K562 (cell line): ENCODE data around the gene MPG. TPM values are rescaled to one million over a fixed set of nuclear protein-coding genes. Genes with fewer than 3 reads are reported as not detected.

Experiments used
- C11orf30 ChIP-seq: fragments of 450-650 bp; IDR thresholded peaks from 2 replicates; pipeline ENCODE4 v1.6.1; 2016; ENCODE audit warnings: low read depth, mild to moderate bottlenecking
- CHD4 ChIP-seq: fragments of 200-600 bp; sonication (generic); IDR thresholded peaks from 3 replicates; pipeline ENCODE4 v1.6.1; 2012; ENCODE audit warnings: low read depth, mild to moderate bottlenecking, mixed read lengths, low read length, inconsistent platforms; ENCODE audit not compliant: insufficient read depth, insufficient replicate concordance, poor library complexity, severe bottlenecking
- HMGN3 ChIP-seq: IDR thresholded peaks from 2 replicates; pipeline ENCODE4 v1.6.1; 2011; ENCODE audit warnings: borderline replicate concordance, low read depth, mild to moderate bottlenecking, mixed read lengths, low read length; ENCODE audit not compliant: insufficient read length; ENCODE audit errors: extremely low read depth
- KAT7 ChIP-seq: sonication (generic); formaldehyde crosslinking; IDR thresholded peaks from 2 replicates; pipeline ENCODE4 v1.8.0; 2022; ENCODE audit warnings: missing genetic modification reagents, mild to moderate bottlenecking, borderline replicate concordance
- MAZ ChIP-seq, 2 experiments: fragments of 450-650 bp in 1 of 2; sonication (generic) in 1 of 2; formaldehyde crosslinking; IDR thresholded peaks in 1 of 2; conservative IDR thresholded peaks in 1 of 2; 2 replicates each; pipeline versions ENCODE4 v1.4.0 to v1.5.0; 2020; ENCODE audit warnings: mild to moderate bottlenecking in 1 of 2, missing genetic modification reagents in 1 of 2
- MCM3 ChIP-seq: fragments of 450-650 bp; IDR thresholded peaks from 2 replicates; pipeline ENCODE4 v1.6.1; 2016
- RCOR1 ChIP-seq, 2 experiments: IDR thresholded peaks; 2 replicates each; pipeline ENCODE4 v1.6.1; 2012; ENCODE audit warnings: low read depth in 2 of 2, low read length in 2 of 2, borderline replicate concordance in 1 of 2, improper control_type of control experiment in 1 of 2
- SIN3A ChIP-seq, 2 experiments: fragments of 150-350 bp in 1 of 2; IDR thresholded peaks; 2 replicates each; pipeline ENCODE4 v1.6.1; 2011 to 2016; ENCODE audit warnings: borderline replicate concordance in 2 of 2, low read depth in 2 of 2, low read length in 2 of 2, mild to moderate bottlenecking in 2 of 2, moderate library complexity in 2 of 2; ENCODE audit not compliant: control insufficient read depth in 1 of 2
- ZBTB7A ChIP-seq: IDR thresholded peaks from 2 replicates; pipeline ENCODE4 v1.6.1; 2011; ENCODE audit warnings: low read depth, mild to moderate bottlenecking, low read length, moderate library complexity, borderline replicate concordance; ENCODE audit not compliant: control insufficient read depth
- ZFX ChIP-seq: sonication (generic); formaldehyde crosslinking; IDR thresholded peaks from 2 replicates; pipeline ENCODE4 v1.8.0; 2022; ENCODE audit warnings: mild to moderate bottlenecking, missing genetic modification reagents, moderate library complexity
- ZNF445 ChIP-seq: fragments of 250-450 bp; sonication (Bioruptor Pico); IDR thresholded peaks from 2 replicates; pipeline ENCODE4 v1.4.0; 2020; ENCODE audit warnings: low read depth, mild to moderate bottlenecking, moderate library complexity
- ZNF592 ChIP-seq: fragments of 450-650 bp; IDR thresholded peaks from 2 replicates; pipeline ENCODE4 v1.6.1; 2017; ENCODE audit warnings: antibody characterized with exemption, mild to moderate bottlenecking
- polyA plus RNA-seq, 8 experiments: library from polyadenylated mRNA; depleted of rRNA in 4 of 8; stranded (reverse) in 5 of 8; unstranded in 3 of 8; fragments of >200 nt; fragmentation: Nextera tagmentation in 2 of 8; fragmentation: Illumina TruSeq in 1 of 8; extraction: Ambion mirVana in 2 of 8; extraction: Trizol in 1 of 8; gene quantifications; 2 replicates each; pipeline versions ENCODE4 v1.2.1 to v1.2.3, GENCODE V29; 2011 to 2014; ENCODE audit warnings: inconsistent platforms in 1 of 8, missing spikeins in 1 of 8
- total RNA-seq, 7 experiments: library from RNA; depleted of rRNA in 6 of 7; stranded (reverse); fragments of >200 nt in 6 of 7; fragmentation: Illumina TruSeq in 2 of 7; extraction: Trizol in 2 of 7; gene quantifications; 2 replicates each; pipeline versions ENCODE4 v1.2.1 to v1.2.3, GENCODE V29; 2011 to 2021; ENCODE audit warnings: low replicate concordance in 1 of 7
- TF ChIP-seq, protein P1 (sequence below): sonication (generic); formaldehyde crosslinking; IDR thresholded peaks from 2 replicates; pipeline ENCODE4 v1.8.0; 2022; ENCODE audit warnings: mild to moderate bottlenecking, missing genetic modification reagents

MPG gene
- total and polyA plus RNA-seq, 9 of the 15 experiments (the other 6 are each of a cell fraction or from before 2014, with no cell fraction given), result 0.42 to 226 (median 36.2) TPM

DNA sequence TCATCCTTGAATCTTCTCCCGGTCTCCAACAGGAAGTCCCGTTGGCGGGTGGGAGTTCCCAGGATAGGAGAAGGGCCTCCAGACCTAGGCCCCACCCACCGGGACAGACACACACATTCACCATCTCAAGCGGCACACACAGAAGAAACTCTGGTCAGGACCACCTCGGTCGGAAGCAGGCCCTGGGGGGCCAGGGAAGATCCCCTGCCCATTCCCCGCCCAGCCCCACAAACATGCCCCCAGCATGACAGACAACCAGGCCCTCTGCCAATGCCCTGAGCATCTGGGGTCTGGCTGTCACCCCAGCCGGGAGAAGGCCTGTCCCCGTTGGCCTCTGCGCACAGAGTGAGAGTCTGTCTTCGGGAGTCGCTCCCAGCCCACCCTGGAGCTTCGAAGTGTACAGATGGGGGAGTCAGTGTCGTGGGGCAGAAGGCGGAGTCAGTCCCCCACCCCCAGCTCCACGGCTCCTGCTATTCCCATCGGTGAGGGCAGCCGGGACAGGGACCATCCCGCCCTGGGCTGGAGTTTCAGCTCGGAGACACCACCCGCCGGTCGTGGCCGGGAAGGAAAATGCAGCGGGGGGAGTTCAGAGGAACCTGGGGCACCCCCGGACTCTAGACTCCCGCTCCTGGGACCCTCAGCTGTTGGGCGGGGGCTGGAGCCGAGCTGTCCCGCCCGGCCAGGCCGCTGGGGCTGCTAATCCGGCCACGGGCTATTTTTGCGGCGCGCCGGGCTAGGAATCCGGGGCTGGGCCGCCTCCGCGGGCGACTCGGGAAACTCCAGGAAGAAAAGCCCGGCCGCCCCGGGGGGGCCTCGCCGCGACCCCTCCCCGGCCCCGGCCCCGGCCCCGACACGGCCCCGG lies 6.3 kb upstream of the MPG start (continued):
- TF ChIP-seq HMGN3 (peak; percentile 34), C11orf30 (no peak), SIN3A (IDR thresholded peaks at IDR 0.05; ENCODE audit: borderline replicate concordance in 2 of 2, control insufficient read depth in 1 of 2, low read depth in 2 of 2, low read length in 2 of 2) (0 out of 4 replicates have a peak, but pooled peaks of 1 of the 2 experiments have one; percentile 22), MCM3 (no peak), ZNF592 (no peak), ZFX (peak; percentile 30), MAZ (CRISPR knock-in tag; conservative IDR thresholded peaks at IDR 0.05 in 1 of 2, IDR thresholded peaks at IDR 0.05 in 1 of 2) (peak in 1 of 2 experiments; percentile 19; a peak in 1 of 4 replicates), ZBTB7A (peak; percentile 77; the same call in 1 of the 2 replicates), CHD4 (no peak), KAT7 (CRISPR knock-in tag) (0 out of 2 replicates have a peak, but pooled peaks have one; percentile 52), ZNF445 (CRISPR knock-in tag) (no peak), RCOR1 (IDR thresholded peaks at IDR 0.05; ENCODE audit: borderline replicate concordance in 1 of 2, low read depth in 2 of 2, low read length in 2 of 2) (no peak)
- TF ChIP-seq, protein P1, sequence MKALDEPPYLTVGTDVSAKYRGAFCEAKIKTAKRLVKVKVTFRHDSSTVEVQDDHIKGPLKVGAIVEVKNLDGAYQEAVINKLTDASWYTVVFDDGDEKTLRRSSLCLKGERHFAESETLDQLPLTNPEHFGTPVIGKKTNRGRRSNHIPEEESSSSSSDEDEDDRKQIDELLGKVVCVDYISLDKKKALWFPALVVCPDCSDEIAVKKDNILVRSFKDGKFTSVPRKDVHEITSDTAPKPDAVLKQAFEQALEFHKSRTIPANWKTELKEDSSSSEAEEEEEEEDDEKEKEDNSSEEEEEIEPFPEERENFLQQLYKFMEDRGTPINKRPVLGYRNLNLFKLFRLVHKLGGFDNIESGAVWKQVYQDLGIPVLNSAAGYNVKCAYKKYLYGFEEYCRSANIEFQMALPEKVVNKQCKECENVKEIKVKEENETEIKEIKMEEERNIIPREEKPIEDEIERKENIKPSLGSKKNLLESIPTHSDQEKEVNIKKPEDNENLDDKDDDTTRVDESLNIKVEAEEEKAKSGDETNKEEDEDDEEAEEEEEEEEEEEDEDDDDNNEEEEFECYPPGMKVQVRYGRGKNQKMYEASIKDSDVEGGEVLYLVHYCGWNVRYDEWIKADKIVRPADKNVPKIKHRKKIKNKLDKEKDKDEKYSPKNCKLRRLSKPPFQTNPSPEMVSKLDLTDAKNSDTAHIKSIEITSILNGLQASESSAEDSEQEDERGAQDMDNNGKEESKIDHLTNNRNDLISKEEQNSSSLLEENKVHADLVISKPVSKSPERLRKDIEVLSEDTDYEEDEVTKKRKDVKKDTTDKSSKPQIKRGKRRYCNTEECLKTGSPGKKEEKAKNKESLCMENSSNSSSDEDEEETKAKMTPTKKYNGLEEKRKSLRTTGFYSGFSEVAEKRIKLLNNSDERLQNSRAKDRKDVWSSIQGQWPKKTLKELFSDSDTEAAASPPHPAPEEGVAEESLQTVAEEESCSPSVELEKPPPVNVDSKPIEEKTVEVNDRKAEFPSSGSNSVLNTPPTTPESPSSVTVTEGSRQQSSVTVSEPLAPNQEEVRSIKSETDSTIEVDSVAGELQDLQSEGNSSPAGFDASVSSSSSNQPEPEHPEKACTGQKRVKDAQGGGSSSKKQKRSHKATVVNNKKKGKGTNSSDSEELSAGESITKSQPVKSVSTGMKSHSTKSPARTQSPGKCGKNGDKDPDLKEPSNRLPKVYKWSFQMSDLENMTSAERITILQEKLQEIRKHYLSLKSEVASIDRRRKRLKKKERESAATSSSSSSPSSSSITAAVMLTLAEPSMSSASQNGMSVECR, result 0 out of 2 replicates have a peak, but pooled peaks have one; percentile 50
